ENCODE measurements around the gene TTC13. TPM values are rescaled to one million over a fixed set of nuclear protein-coding genes. Genes with fewer than 3 reads are reported as not detected.

TTC13 gene
- total and polyA plus RNA-seq, 4 donors, result 2.6 to 17.5 (median 6.8) TPM

- Histone ChIP-seq H3K27ac (ENCODE audit: low read depth in 1 of 2, low read length in 2 of 2) (no peak overlapping the region), H3K9ac (ENCODE audit: low read depth in 1 of 2, low read length in 2 of 2) (no peak overlapping the region), H3K4me1 (ENCODE audit: control insufficient read depth in 4 of 4, insufficient read depth in 4 of 4, low read length in 3 of 4) (peaks cover 3 to 16% (median 8%) of the 10 kb centered on the region in 4 donors), H3K9me3 (ENCODE audit: control insufficient read depth in 4 of 4, low read length in 3 of 4) (no peaks in the 10 kb centered on the region), H3K4me3 (ENCODE audit: low read depth in 1 of 3, low read length in 3 of 3) (no peak overlapping the region), H3K27me3 (ENCODE audit: control insufficient read depth in 4 of 4, insufficient read depth in 4 of 4, low read length in 3 of 4) (no peaks in the 10 kb centered on the region), H3K36me3 (ENCODE audit: control insufficient read depth in 4 of 4, insufficient read depth in 3 of 4, low read depth in 1 of 4, low read length in 3 of 4) (peaks cover 0 to 2% (median 0%) of the 10 kb centered on the region in 4 donors)
- DNase-seq (ENCODE audit: low spot score), result no peak
- no peak for TF ChIP-seq JUND (IDR thresholded peaks at IDR 0.05)
- no peak for TF ChIP-seq EGR1 (IDR thresholded peaks at IDR 0.05; ENCODE audit: low read depth in 2 of 2)
- no peak for TF ChIP-seq GABPA (IDR thresholded peaks at IDR 0.05 in 1 of 2, conservative IDR thresholded peaks at IDR 0.05 in 1 of 2)
- 95% methylated on average over 5 of the region's 5 CpGs for WGBS
Observed at GRCh38 chr1:230966358-230966873, 12.2 kb downstream of the TTC13 start.

GRCh38 chr1:230965535-230965934 lies 13.1 kb downstream of the TTC13 start:
- H3K4me1 ChIP-seq (ENCODE audit: control insufficient read depth in 4 of 4, insufficient read depth in 4 of 4, low read length in 3 of 4), result peaks cover 3 to 16% (median 8%) of the 10 kb centered on the region in 4 donors
- TF ChIP-seq JUND (IDR thresholded peaks at IDR 0.05) (no peak), FOXA1 (IDR thresholded peaks at IDR 0.05) (no peak), TAF1 (conservative IDR thresholded peaks at IDR 0.05) (no peak), CTCF (IDR thresholded peaks at IDR 0.05; ENCODE audit: low read depth, low read length, missing input control) (no peak), HNF4A (conservative IDR thresholded peaks at IDR 0.05) (no peak), SP1 (IDR thresholded peaks at IDR 0.05) (no peak), ZBTB33 (IDR thresholded peaks at IDR 0.05) (no peak), FOXA2 (IDR thresholded peaks at IDR 0.05) (no peak), REST (IDR thresholded peaks at IDR 0.05) (no peak), EGR1 (IDR thresholded peaks at IDR 0.05; ENCODE audit: low read depth in 2 of 2) (no peak)
- peaks cover 0 to 2% (median 0%) of the 10 kb centered on the region in 4 donors for H3K36me3 ChIP-seq (ENCODE audit: control insufficient read depth in 4 of 4, insufficient read depth in 3 of 4, low read depth in 1 of 4, low read length in 3 of 4)
- H3K9ac ChIP-seq (ENCODE audit: low read depth in 1 of 2, low read length in 2 of 2), result no peak overlapping the region
- DNase-seq (ENCODE audit: low spot score), result no peak
- H3K27ac ChIP-seq (ENCODE audit: low read depth in 1 of 2, low read length in 2 of 2), result no peak overlapping the region
- no peaks in the 10 kb centered on the region for H3K9me3 ChIP-seq (ENCODE audit: control insufficient read depth in 4 of 4, low read length in 3 of 4)
- H3K4me3 ChIP-seq (ENCODE audit: low read depth in 1 of 3, low read length in 3 of 3), result no peak overlapping the region
- WGBS, result 73% methylated on average over 5 of the region's 5 CpGs
- H3K27me3 ChIP-seq (ENCODE audit: control insufficient read depth in 4 of 4, insufficient read depth in 4 of 4, low read length in 3 of 4), result no peaks in the 10 kb centered on the region
